Activated CD4-positive, alpha-beta T cell treated with anti-CD3 and anti-CD28 coated beads, Interleukin-2, amount 50 U/mL, for 1 hour (primary cell): Measurements from ENCODE around the gene UIMC1.

ENCODE experiments used
- DNase-seq: peaks from one replicate; pipeline ENCODE4 v3.0.0-alpha.2; 2020

The UIMC1 gene

GRCh38 chr5:176901260-176902101 lies 105.1 kb downstream of the UIMC1 start:
- DNase-seq = no peak

GRCh38 chr5:176900780-176901204 lies 105.8 kb downstream of the UIMC1 start:
- no peak for DNase-seq

- no peak for DNase-seq
Measured at GRCh38 chr5:176899946-176900779, 106.4 kb downstream of the UIMC1 start.

GRCh38 chr5:176899296-176899891 lies 107.2 kb downstream of the UIMC1 start, which contains the start of gene HK3:
Gene HK3 (minus strand): TSS chr5:176899346. CDS start chr5:176896159, 3,187 bp downstream.
- no peak for DNase-seq

GRCh38 chr5:176897263-176897662 lies 109.3 kb downstream of the UIMC1 start:
- DNase-seq = no peak

GRCh38 chr5:176895831-176896230 lies 110.7 kb downstream of the UIMC1 start:
- no peak for DNase-seq

- DNase-seq = no peak
Measured at GRCh38 chr5:176894298-176894697, 112.3 kb downstream of the UIMC1 start.

GRCh38 chr5:176892663-176893062 lies 113.9 kb downstream of the UIMC1 start:
- no peak for DNase-seq

GRCh38 chr5:176891331-176891958 lies 115.1 kb downstream of the UIMC1 start:
- no peak for DNase-seq

GRCh38 chr5:176890455-176891330 lies 115.9 kb downstream of the UIMC1 start:
- no peak for DNase-seq

- no peak for DNase-seq
Measured at GRCh38 chr5:176889321-176890280, 117.0 kb downstream of the UIMC1 start.

- no peak for DNase-seq
Measured at GRCh38 chr5:176888865-176889165, 117.8 kb downstream of the UIMC1 start.

GRCh38 chr5:176888016-176888864 lies 118.3 kb downstream of the UIMC1 start:
- DNase-seq = no peak

GRCh38 chr5:176887252-176887849 lies 119.2 kb downstream of the UIMC1 start:
- DNase-seq = no peak

- no peak for DNase-seq
Measured at GRCh38 chr5:176886336-176887251, 120.0 kb downstream of the UIMC1 start.

GRCh38 chr5:176884571-176884890 lies 122.0 kb downstream of the UIMC1 start:
- DNase-seq = no peak

GRCh38 chr5:176883700-176884570 lies 122.6 kb downstream of the UIMC1 start:
- DNase-seq = no peak

GRCh38 chr5:176882567-176882903 lies 124.0 kb downstream of the UIMC1 start:
- no peak for DNase-seq
